Stimulated activated CD4-positive, alpha-beta T cell treated with anti-CD3 and anti-CD28 coated beads, Interleukin-2, amount 100 ng/mL, for 24 hours (primary cell): ENCODE measurements around the gene KIF25.
A peak's percentile ranks its signal among the peaks of the same experiment; 100 is the strongest.

Source experiments
- DNase-seq, 2 donors: peaks; one replicate each; pipeline ENCODE4 v3.0.0-alpha.2; 2020

The KIF25 gene, protein sequence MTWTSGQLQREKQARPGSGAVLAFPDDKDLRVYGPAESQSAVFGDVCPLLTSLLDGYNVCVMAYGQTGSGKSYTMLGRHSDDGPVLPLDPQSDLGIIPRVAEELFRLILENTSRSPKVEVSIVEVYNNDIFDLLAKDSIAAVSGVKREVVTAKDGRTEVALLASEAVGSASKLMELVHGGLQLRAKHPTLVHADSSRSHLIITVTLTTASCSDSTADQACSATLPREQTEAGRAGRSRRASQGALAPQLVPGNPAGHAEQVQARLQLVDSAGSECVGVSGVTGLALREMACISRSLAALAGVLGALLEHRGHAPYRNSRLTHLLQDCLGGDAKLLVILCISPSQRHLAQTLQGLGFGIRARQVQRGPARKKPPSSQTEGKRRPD

DNA sequence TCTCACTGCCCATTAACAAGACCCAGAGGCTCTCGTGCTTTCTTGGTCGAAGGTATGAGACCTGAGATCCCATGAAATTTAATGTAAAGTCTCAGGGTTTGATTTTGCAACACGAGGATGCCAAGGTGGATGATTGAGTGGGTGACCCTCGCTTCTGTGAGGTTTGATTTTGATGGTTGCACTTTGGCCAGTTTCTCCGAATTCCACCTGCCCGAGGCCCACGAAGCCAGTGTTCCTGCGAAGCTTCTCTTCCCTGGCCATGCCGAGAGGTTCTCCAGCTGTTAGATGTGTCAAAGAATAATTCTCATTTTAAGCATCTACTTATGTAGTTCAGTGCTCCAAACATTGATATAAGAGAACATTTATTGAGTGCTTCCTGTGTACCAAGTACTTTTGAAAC, at the start of gene KIF25:
KIF25 (plus strand) TSS at position 30 of the 400 bp plus-strand sequence. CDS start 31,915 bp downstream, outside the sequence.
- DNase-seq, result no peak

DNA sequence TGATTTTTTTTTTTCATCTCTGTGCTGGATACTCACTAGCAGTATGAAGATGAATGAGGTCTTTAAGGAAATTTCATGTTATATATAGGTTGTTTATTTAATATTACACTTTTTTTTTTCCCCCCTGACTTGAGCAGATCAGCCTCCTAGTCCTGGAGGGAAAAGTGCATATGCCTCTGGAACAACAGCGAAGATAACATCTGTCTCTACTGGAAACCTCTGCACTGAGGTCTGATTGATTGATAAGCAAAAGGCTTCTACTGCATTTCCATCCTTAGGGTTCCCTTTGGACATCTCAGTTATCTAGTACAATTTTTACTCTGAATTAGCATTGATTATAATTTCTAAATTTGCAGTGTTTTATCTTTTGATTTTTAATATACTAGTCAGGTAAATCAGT, 49.8 kb upstream of the KIF25 start:
- DNase-seq, result no peak

DNA sequence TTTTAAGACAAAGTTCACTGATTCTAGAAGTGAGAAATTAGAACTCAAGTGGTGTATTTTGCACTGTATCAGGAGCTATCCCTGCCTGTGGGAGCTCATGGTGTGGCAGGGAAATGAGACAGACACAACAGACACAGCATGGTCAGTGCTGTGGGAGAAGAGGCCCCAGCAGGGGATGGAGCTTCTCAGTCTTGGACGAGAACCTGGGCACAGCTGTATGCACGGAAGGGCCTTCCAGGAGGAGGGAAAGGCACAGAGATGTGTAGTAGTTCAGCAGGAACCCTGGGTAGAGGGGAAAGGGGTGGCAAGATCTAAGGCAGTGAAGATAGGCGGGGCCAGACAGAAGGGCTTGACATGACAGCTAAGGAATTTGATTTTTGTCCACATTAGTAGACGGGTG, 48.8 kb upstream of the KIF25 start:
- DNase-seq, result no peak

DNA sequence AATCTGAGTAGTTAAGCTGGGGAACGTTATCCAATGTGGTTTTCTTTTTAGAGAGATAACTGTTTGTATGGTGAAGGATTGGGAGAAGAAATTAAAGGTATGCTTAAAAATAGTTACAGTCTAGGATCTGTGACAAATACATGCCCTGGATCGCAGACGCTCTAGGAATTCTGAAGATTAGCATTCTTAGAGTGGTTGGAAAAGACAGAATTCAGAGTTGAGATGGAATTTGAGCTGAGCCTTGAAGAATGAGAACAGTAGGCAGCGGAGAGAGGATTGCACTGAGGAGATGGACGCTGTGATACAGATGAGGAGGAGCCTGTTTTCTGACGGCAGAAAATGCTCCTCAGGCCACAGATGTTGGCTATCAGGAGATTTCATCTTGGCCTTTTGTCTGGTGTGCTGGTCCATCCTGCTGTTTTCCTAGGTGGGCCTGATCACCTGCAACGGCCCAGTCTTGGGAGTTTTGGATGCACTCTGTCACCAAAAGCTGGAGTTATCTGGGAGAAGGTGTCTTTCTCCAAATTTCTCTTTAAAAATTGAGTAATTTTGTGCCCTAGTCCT, 48.3 kb upstream of the KIF25 start:
- DNase-seq, result no peak

DNA sequence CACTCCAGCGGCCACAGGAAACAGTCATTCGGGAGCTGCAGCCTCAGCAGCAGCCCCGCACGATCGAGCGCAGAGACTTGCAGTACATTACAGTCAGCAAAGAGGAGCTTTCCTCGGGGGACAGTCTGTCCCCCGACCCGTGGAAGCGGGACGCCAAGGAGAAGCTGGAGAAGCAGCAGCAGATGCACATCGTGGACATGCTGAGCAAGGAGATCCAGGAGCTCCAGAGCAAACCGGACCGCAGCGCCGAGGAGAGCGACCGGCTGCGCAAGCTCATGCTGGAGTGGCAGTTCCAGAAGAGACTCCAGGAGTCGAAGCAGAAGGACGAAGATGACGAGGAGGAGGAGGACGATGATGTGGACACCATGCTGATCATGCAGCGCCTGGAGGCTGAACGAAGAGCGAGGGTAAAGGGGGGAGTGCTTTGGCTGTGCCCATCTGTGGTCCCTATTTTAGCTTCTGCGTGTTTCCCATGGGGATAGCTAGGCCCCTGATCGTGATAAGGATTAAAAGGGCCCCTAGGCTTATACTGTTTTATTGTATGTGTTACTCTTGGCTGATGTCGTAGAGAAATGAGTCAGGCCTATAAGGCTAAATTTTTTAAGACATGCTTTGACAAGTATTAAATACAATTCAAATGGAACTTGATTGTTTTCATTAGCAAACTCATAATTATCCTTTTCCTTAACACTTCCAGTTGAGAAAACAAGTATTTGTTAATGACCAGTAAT, 45.5 kb upstream of the KIF25 start:
- no peak for DNase-seq

DNA sequence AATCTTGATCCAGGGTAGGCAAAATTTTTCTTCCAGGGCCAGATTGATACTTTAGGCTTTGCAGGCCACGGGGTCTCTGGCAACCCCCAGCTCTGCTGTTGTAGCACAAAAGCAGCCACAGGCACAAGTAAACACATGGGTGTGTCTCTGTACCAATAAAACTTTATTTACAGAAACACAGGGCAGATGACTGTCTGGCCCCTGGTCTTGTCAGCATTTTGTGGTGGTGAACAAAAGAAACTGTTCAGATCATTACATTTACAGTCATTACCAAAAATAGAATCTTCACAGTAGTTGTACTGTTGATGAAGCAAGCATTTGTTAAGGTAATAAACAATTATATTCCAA, 45.0 kb upstream of the KIF25 start:
- no peak for DNase-seq

DNA sequence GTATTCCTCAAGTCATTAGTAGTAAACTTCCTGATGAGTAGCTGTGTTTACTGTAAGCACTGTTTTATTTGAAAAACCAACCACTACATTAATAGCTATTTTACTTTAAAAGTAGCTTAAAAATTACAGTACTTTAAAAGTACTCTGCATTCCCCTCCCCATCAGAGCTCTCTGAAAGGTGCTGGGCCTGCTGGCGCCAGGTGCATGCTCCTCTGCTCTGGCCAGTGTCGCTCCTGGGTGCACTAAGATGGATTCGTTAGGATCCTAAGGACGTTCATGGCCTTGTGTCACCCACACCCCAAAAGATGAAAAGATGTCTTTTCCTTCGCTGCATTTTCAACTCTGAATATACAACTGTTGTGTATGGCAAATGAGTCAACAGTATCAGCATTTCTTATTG, 43.9 kb upstream of the KIF25 start:
- no peak for DNase-seq

DNA sequence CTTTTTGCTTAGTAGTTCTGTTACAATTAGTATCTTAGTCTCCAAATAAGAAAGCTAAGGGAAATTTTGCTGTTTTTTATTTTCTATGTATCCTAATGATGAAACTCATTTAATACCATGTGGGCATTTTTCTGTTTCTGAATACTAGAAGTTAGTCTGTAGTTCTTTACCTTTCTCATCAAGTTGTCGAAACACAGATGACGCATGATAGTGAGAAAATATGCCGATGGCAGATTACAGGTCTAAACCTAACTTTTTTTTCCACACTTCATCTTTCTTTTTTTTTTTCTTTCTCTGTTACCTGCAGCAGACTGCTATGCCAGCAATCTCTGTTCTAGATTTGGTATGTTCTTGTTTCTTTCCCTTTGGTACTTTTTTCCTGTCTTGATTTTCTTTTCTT, 43.3 kb upstream of the KIF25 start:
- DNase-seq, result no peak

DNA sequence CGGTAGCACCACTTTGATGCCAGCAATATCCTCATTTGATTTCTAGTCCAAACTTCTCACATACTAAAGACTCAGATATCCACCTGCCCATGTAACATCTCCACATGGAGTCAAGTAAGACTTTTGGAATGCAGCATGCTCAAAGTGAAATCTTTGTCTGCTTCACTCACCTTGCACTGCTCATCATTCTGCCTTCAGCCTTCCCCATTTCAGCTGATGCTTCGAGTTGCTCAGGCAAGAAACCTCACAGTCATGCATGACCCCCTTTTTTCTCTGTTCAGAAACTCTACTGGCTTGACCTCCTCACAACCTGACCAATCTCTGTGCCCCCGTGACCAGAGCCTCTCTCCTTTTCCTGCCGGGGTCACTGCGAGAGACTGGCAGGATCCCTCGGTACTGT, 41.0 kb upstream of the KIF25 start:
- no peak for DNase-seq

DNA sequence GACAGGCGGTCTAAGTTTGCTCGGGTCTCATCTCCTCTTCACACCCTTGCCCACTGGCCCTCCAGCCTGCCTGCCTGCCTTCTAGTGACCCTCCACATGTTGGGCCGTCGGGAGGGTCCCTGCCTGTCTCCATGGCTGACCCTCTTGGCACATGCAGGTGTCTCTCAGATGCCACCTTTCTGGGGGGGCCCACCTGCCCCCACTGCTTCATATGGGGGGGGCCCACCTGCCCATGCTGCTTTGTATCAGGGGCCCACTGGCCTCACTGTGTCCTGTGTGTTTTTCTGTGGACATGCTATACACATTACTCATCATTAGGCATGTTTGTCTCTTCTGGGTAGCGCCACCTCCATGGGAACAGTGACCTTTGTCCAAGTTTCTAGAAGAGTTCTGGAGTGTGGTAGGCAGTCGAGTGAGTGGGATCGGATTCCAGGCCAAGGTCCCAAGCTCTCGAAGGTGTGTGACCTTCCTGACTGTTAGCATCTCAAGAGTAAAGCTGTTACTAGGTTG, 40.4 kb upstream of the KIF25 start:
- DNase-seq, result no peak

DNA sequence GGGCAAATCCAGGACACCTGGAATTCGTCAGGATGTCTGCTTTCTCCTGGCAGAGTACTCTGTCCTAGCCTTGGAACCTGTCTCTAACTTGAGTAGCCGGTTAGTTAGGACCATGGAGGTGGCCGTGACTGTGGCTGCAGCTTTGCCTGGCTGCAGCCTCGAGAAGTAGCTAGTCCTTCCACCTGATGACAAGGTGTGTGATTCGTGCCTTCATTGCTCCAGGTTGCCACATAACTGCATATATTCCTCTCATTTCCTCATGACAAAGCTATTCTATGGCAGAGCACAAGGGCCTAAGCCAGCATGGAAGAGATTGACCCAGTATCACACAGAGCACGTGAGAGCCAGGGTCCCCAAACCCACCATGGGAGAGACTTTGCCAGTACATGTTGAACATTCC, 39.8 kb upstream of the KIF25 start:
- no peak for DNase-seq

DNA sequence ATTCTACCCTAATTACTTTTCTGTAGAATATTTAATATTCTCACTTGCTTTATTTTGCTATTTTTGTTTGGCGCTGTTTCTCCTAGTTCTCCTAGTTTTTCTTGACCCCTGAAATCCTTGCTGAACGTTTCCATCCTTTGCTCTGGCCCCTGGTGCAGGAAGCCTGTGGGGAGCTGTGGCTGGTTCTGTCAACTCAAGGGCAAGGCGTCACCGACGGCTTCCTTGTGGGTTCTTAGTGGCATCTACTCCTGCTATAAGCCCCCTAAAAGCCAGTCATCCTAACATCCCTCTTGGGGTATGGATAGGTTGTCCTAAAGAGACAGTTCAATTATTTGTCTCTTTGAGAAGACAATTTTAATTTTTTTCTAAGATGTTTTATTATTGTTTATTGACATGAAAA, 36.9 kb upstream of the KIF25 start:
- DNase-seq, result no peak

DNA sequence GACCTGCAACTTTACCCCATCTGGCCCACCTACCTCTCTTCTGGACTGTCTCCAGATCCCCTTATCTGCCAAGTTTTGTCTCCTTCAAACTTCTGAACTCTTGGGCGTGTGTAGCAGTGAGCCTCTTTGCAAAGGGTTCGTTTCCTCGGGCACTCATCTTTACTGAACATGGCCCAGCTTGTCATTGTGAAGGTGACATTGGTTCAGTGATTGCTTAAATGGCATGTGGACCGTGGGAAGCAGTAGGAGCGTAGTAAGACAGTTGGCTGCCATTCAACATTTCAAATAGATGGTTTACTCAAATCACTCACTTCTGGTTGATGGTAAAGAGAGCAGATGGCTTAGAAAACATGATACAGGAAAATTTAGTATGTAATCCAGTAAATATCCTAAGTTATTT, 34.8 kb upstream of the KIF25 start:
- no peak for DNase-seq

DNA sequence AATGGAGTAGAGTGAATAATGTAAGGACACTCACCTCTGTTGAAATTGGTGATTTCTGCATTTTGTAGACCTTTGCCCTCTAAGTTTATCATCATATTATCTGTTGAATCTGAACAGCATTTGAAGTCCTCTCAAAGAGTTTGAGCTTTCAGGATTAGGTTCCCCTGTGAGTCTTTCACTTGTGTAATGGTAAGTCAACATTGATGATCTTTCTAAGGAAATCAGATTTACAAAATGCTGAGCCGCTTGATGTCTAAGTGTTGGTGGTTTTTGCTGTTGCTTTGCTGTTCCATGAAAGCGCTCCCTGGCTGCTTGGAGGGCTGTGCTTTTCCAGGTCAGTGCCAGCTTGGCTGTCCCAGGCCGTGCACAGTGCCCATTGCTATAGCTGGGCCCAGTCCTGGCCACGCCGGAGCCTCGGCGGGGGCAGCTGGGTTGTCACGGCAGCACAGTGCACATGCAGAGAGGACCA, 33.8 kb upstream of the KIF25 start:
- DNase-seq, result no peak

DNA sequence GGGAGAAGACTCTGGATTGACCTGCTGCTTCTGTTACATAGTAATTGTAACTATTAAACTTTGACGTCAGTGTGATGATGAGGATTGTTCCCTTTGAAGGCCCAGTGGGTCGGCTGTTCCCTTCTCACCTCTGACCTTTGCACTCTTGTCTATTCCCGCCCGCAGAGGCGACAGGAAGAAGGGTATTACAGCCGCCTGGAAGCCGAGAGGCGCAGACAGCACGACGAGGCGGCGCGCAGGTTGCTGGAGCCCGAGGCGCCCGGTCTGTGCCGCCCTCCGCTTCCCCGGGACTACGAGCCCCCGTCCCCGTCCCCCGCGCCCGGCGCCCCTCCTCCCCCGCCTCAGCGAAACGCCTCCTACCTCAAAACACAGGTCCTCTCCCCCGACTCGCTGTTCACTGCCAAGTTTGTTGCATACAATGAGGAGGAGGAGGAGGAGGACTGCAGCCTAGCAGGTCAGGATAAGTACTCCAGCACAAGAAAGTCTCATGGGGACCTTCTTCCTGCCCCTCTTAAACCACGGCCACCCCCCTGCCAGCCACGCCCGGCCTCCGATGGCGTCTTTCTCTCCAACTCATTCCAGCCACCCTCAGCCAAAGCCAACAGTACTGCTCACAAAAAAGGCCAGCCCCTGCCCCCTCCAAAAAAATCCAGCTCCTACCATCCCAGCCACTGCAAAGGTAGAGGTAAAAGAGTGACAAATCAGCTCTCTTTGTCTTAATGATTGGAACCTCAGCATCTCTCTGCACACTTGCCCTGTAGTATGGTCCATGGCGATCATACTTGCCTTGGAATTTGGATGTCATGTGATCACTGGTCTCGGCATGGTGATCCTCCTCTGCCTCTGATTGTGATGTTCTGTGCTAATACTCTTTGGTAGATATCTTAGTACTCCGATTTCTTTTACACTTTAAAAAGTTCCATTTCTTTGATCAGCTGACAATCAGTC, 31.6 kb upstream of the KIF25 start:
- DNase-seq, result no peak

DNA sequence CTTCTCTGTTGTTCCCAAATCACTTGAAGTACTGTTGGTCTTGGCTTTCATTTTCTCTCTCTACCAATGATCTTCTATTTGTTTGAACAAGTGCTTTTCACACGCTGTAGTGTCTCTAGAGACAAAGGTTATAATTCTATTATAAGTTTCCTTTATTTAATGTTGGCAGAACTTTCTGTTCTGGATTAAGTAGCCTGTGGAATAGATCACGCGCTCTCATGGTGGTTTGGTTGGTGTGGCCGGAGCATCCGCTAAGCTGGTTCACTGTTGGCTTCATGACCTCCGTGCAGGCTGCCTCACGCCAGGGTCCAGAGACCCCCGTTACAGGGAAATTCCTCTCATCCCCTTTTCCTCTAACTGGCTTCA, 30.9 kb upstream of the KIF25 start:
- no peak for DNase-seq

DNA sequence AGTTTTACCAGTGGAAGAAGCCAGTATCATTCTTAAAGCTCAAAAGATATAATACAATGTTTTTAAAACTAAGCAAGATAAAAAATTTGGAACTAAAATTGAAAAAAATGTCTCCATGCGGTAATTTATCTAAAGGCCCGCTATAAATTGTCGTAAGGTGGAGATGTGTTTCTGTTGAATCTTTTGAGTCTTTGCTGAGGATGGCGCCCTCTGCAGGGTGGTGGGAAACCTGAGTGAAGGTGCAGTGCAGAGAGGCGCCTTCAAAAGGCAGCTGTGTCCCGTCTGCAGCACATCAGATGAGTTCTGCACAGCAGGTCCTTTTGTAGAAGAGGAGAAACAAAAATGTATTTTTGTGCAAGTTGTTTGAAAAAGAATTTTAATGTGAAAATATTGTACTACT, 29.4 kb upstream of the KIF25 start:
- DNase-seq, result peak in 1 of 2 donors; percentile 47

DNA sequence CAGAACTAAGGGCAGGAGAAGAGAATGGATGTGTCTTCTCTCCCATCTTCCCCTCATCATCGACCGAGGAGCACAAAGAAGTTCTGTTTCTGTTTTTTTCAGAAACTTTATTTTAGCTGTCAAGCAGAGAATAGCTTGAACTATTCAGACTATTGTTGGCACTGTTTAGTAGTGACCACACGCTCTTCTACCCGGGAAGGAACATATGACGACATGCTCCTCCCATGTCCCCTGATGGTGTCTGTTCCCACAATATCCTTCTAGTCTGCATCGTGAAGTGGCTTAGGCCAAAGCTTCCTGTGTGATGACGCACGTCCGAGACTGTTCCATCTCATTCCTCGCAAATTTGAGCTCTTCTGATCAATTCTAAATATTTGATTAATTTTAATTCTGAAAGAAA, 27.2 kb upstream of the KIF25 start:
- no peak for DNase-seq

DNA sequence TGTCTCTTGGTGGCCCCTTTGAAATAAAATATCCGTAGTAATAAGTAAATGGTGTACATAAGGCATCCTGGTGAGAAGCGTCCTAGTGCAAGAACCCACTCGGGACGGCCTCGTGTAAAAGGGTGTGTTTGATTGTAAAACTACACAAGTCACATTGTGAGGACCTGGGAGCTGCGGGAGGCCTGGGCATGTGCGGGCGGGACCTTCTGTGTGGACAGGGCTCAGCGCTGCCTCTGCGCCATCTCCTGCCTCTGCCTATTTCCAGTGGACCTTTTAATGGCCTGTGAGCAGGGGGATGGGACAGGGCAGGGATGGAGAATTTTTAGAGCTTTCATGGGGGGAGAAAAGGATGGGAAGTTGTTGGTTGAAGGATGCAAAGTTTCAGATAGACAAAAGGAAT, 25.3 kb upstream of the KIF25 start:
- no peak for DNase-seq

DNA sequence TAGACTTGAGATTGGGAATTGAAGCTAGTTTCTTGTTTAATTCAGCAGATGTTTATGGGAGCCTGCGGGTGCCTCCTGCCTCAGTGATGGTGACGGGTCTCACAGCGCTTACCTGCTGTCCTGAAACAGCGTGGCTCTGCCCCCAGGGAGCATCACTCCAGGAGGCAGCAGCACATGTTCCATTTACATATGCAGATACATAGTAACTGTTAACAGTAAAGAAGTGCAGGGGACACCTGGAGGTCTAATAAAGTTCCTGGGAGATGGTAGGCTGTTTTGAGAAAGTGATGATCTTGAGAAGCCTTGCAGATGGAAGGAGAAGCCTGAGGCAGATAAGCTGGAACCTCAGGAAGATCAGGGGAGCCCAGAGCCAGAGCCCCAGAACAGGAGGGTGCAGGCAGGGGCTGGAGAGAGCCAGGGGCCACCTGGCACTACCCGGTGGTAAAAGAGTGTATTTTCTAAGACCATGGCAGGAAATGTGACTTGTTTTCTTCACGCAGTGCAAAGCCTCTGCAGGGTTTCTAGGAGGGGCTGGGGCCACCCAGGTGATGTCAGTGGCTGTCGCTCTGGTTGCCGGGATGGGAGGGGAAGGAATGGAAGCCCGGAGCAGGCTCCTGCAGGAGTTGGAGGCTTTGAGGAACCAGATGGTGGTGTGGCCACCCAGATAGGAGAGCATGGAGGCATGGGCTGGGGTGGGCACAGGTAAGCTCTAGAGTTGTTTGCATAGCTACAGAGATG, 24.2 kb upstream of the KIF25 start:
- DNase-seq, result no peak

DNA sequence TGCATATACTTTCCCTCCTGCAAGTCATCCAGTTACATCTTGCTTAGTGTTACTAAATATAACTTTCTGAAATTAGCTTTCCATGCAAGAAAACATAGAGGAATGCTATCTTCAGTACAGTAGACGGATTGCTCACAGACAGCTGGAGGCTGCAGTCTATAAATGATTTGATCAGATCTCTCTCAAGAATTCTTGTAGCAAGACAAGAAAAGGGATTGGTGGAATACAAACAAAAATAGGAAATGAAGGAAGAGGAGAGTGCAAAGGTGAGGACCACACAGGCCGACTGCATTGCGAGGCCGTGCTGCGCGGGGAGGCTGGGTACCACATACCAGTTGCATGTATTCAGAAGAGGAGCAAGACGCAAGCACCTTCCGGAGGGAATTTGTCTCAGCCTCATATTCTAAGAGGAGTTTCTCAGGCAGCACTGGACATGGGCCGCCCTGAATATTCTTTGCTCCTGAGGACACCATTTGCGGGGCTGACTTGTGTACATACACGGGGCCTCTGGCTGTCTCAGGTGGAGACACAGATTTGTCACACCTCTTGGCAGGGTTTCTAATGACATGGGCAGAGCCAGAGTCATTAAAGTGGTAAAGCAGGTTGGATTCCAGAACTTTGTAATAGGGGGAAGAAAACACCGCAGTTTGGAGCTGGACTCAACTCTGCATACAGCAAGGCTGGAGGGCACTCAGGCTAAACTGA, 22.7 kb upstream of the KIF25 start:
- DNase-seq, result no peak

DNA sequence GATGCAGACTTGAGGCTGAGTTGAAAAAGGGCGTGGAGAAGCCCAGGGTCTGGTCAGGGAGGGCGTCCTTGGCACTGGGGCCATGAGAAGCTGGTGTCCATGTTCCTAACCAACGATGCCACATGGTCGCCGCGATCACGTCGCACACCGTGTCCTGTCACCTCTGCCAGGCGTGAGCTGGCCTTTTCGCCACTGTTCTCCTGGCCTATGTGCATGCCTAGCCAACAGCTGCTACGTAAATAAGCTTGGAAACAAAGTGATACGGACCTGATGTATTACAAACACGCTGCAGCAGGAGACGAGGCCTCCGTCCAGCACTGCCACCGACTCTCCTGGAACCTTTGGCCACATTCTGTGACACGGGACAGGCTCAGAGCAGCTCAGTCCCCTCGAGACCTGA, 22.0 kb upstream of the KIF25 start:
- no peak for DNase-seq
